GM12875 (cell line): Measurements from ENCODE around the gene SLC9A9.

Source experiments
- H3K4me3 ChIP-seq: one replicate; pipeline ENCODE4 v1.5.1; 2011; ENCODE audit warnings: low read depth, low read length, control low read depth
- CTCF ChIP-seq: IDR thresholded peaks from 2 replicates; pipeline ENCODE4 v1.5.1; 2011; ENCODE audit warnings: low read depth, mild to moderate bottlenecking, control low read depth, inconsistent platforms, low read length, moderate library complexity, borderline replicate concordance; ENCODE audit not compliant: insufficient read depth

SLC9A9 gene

DNA sequence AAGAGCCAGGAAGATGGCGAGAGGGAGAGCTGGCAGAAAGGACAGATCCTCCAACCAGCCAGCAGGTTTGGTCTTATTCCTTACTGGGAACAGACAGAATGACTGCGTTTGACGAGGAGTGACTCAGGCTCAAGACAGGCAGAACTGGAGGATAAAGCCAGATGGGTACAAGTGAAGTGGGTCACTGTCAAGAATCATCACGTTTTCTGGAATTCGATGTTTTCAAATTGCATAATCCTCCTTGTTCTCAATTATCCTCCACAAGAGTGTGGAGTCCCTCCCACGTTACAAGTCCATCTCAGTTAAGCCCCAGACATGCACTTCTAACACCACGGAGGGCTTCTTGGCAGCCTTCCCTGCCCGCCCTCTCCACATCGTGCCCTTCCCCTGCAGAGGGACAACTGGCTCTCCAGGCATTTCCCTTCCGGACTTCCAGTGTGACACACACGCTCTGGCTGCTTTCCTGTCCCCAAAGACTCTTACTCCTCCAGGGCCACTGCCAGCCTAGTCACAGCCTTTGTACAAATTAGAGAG, 545.6 kb downstream of the SLC9A9 start:
- H3K4me3 ChIP-seq: no peak overlapping the region
- no peak for TF ChIP-seq CTCF

DNA sequence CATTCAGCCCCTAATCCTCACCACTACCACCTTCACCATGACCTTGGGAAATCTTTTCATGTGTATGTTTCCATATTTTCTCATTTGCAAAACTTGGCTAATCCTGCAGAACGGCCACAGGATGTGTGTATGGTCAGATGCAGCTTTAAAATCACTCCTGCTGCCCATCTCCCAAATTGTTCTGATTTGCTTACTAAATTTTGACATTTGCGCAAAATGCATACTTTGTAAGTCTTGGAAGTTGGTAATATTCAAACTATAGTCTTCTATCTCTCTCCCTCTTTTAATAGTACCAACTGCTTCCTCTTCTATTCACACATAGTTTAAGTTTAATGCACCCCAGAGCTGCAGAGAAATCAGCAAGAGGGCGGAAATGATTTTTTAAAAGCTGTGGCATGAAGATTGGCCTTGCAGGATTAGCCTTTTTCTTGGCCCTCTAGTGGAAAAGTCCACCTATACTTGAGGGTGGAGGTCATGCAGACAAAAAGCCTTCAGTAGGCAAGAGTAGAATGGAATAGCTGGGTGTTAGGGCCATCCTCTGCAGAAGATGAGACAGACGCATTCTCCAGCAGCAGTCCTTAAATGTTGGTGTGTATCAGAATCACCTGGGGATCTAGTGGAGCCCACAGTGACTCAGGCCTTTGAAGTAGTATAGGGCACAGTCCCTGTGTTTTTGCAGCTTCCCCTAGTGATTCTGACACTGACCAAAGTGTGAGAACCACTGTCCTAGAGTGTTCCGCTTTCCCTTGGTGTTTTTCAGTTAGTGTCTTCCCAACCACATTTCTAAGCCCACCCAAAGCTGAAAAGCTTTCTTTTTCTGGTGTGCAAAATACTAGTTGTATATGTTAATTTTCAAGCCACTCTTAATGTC, 547.0 kb downstream of the SLC9A9 start:
- TF ChIP-seq CTCF: no peak
- H3K4me3 ChIP-seq: no peak overlapping the region

GRCh38 chr3:143298886-143299535, 549.3 kb downstream of the SLC9A9 start:
- no peak for TF ChIP-seq CTCF
- H3K4me3 ChIP-seq: no peak overlapping the region

GRCh38 chr3:143298380-143298779, 549.9 kb downstream of the SLC9A9 start:
- no peak for TF ChIP-seq CTCF
- H3K4me3 ChIP-seq: no peak overlapping the region

- no peak for TF ChIP-seq CTCF
- no peak overlapping the region for H3K4me3 ChIP-seq
Measured at GRCh38 chr3:143295201-143296080, 552.8 kb downstream of the SLC9A9 start.

GRCh38 chr3:143294188-143294587, 554.1 kb downstream of the SLC9A9 start:
- H3K4me3 ChIP-seq: no peak overlapping the region
- TF ChIP-seq CTCF: no peak
